IMR-90 (cell line): Measurements from ENCODE around the gene CGA. TPM values are rescaled to one million over a fixed set of nuclear protein-coding genes. Genes with fewer than 3 reads are reported as not detected.

Experiments used
- ATAC-seq: fragments of 200-7000 bp; cut with Tn5 transposase; 2 replicates; pipeline ENCODE4 v1.9.1; 2020; ENCODE audit warnings: low read depth, mild to moderate bottlenecking, moderate library complexity
- BruUV-seq: library from RNA; stranded (reverse); fragments of 400-500 nt; replicated peaks from 2 replicates; lab custom pipeline; 2021; lab: Mats Ljungman, UMichigan
- CTCF ChIA-PET: fragments of 300-600 bp; formaldehyde crosslinking; extraction: SDS; loops from one replicate; lab custom pipeline; 2021; ENCODE audit warnings: antibody characterized with exemption; lab: Yijun Ruan, JAX
- POLR2A ChIA-PET: fragments of 300-600 bp; sonication (Branson Sonifier 250); formaldehyde crosslinking; loops from one replicate; lab custom pipeline; 2022; ENCODE audit warnings: antibody characterized with exemption; ENCODE audit not compliant: unreplicated experiment; lab: Charles Lee
- DNase-seq: peaks from one replicate; pipeline ENCODE4 v3.0.0; 2013
- H2AFZ ChIP-seq: replicated peaks from 2 replicates; pipeline ENCODE3; 2013; ENCODE audit warnings: low read length, mild to moderate bottlenecking; ENCODE audit not compliant: poor library complexity
- H2AK5ac ChIP-seq: 2 replicates; pipeline ENCODE4 v1.6.1; 2013; ENCODE audit warnings: low read depth, low read length, inconsistent platforms
- H2AK9ac ChIP-seq: replicated peaks from 2 replicates; pipeline ENCODE3; 2013; ENCODE audit warnings: mild to moderate bottlenecking, low read depth, low read length, moderate library complexity; ENCODE audit not compliant: poor library complexity
- H2BK120ac ChIP-seq: 2 replicates; pipeline ENCODE4 v1.6.1; 2013; ENCODE audit warnings: low read depth, low read length, inconsistent platforms
- H2BK15ac ChIP-seq: 3 replicates; pipeline ENCODE4 v1.6.1; 2013; ENCODE audit warnings: low read depth, low read length, inconsistent platforms
- H2BK20ac ChIP-seq: 2 replicates; pipeline ENCODE4 v1.6.1; 2013; ENCODE audit warnings: low read depth, mild to moderate bottlenecking, inconsistent platforms, low read length, moderate library complexity
- H2BK5ac ChIP-seq: 2 replicates; pipeline ENCODE4 v1.6.1; 2013; ENCODE audit warnings: mild to moderate bottlenecking, low read depth, low read length, inconsistent platforms; ENCODE audit not compliant: poor library complexity, severe bottlenecking
- H3K14ac ChIP-seq: replicated peaks from 2 replicates; pipeline ENCODE4 v1.6.1; 2013; ENCODE audit warnings: low read depth, low read length, inconsistent platforms
- H3K18ac ChIP-seq: 2 replicates; pipeline ENCODE4 v1.6.1; 2013; ENCODE audit warnings: low read depth, low read length, control low read depth
- H3K23ac ChIP-seq: 2 replicates; pipeline ENCODE4 v1.6.1; 2013; ENCODE audit warnings: low read depth, low read length, inconsistent platforms
- H3K27ac ChIP-seq: 2 replicates; pipeline ENCODE4 v1.5.1; 2013; ENCODE audit warnings: mild to moderate bottlenecking, control low read depth, low read length; ENCODE audit not compliant: insufficient read depth
- H3K27me3 ChIP-seq: 2 replicates; pipeline ENCODE4 v1.6.1; 2013; ENCODE audit warnings: low read length; ENCODE audit not compliant: control insufficient read depth, insufficient read depth
- H3K36me3 ChIP-seq: 2 replicates; pipeline ENCODE4 v1.6.1; 2013; ENCODE audit warnings: low read length, mixed read lengths; ENCODE audit not compliant: control insufficient read depth, insufficient read depth
- H3K4ac ChIP-seq: 2 replicates; pipeline ENCODE4 v1.6.1; 2013; ENCODE audit warnings: low read depth, low read length, inconsistent platforms
- H3K4me1 ChIP-seq: 2 replicates; pipeline ENCODE4 v1.6.1; 2013; ENCODE audit warnings: low read length, mixed read lengths; ENCODE audit not compliant: control insufficient read depth, insufficient read depth
- H3K4me2 ChIP-seq: 2 replicates; pipeline ENCODE4 v1.6.1; 2013; ENCODE audit warnings: low read depth, mild to moderate bottlenecking, control low read depth, low read length, moderate library complexity
- H3K4me3 ChIP-seq: 2 replicates; pipeline ENCODE4 v1.5.1; 2013; ENCODE audit warnings: low read depth, mild to moderate bottlenecking, control low read depth, low read length, moderate library complexity; ENCODE audit not compliant: insufficient read depth
- H3K56ac ChIP-seq: 2 replicates; pipeline ENCODE4 v1.6.1; 2013; ENCODE audit warnings: low read length, inconsistent platforms; ENCODE audit not compliant: insufficient read depth; ENCODE audit errors: extremely low read depth
- H3K79me1 ChIP-seq, 2 experiments: 2 replicates each; pipeline ENCODE4 v1.6.1; 2013; ENCODE audit warnings: low read length in 2 of 2, inconsistent platforms in 1 of 2, low read depth in 1 of 2
- H3K9ac ChIP-seq: 2 replicates; pipeline ENCODE4 v1.6.1; 2013; ENCODE audit warnings: low read depth, low read length, control low read depth
- H3K9me1 ChIP-seq: 2 replicates; pipeline ENCODE4 v1.6.1; 2013; ENCODE audit warnings: low read length, inconsistent platforms; ENCODE audit not compliant: insufficient read depth
- H3K9me3 ChIP-seq: 2 replicates; pipeline ENCODE4 v1.6.1; 2013; ENCODE audit warnings: low read length; ENCODE audit not compliant: control insufficient read depth, insufficient read depth
- H4K20me1 ChIP-seq: 2 replicates; pipeline ENCODE4 v1.6.1; 2013; ENCODE audit warnings: low read length, inconsistent platforms; ENCODE audit not compliant: insufficient read depth
- H4K5ac ChIP-seq: 2 replicates; pipeline ENCODE4 v1.6.1; 2013; ENCODE audit warnings: mild to moderate bottlenecking, low read depth, low read length, control low read depth
- H4K8ac ChIP-seq, 2 experiments: 2 replicates each; pipeline ENCODE4 v1.6.1; 2013; ENCODE audit warnings: low read depth in 2 of 2, low read length in 2 of 2, control low read depth in 1 of 2, inconsistent platforms in 1 of 2
- H4K91ac ChIP-seq: 2 replicates; pipeline ENCODE4 v1.6.1; 2013; ENCODE audit warnings: low read depth, low read length, inconsistent platforms; ENCODE audit not compliant: insufficient read depth
- BHLHE40 ChIP-seq: fragments of 150-350 bp; IDR thresholded peaks from 2 replicates; pipeline ENCODE4 v1.6.1; 2016; ENCODE audit warnings: mild to moderate bottlenecking, low read depth, low read length
- CEBPB ChIP-seq: IDR thresholded peaks from 2 replicates; pipeline ENCODE4 v1.6.1; 2012; ENCODE audit warnings: low read depth, low read length, improper control_type of control experiment
- CHD1 ChIP-seq: IDR thresholded peaks from 2 replicates; pipeline ENCODE4 v1.6.1; 2012; ENCODE audit warnings: low read depth, low read length, improper control_type of control experiment
- CTCF ChIP-seq: conservative IDR thresholded peaks from 2 replicates; pipeline ENCODE4 v1.5.1; 2012; ENCODE audit warnings: mild to moderate bottlenecking, low read depth, low read length, improper control_type of control experiment
- MAFK ChIP-seq: IDR thresholded peaks from 2 replicates; pipeline ENCODE4 v1.6.1; 2012; ENCODE audit warnings: low read depth, low read length, improper control_type of control experiment
- MAZ ChIP-seq: IDR thresholded peaks from 2 replicates; pipeline ENCODE4 v1.6.1; 2012; ENCODE audit warnings: low read depth, mild to moderate bottlenecking, low read length, improper control_type of control experiment, moderate library complexity, borderline replicate concordance
- NFE2L2 ChIP-seq: fragments of 150-350 bp; IDR thresholded peaks from 2 replicates; pipeline ENCODE4 v1.6.1; 2016; ENCODE audit warnings: low read depth, mild to moderate bottlenecking, low read length
- POLR2A ChIP-seq: IDR thresholded peaks from 2 replicates; pipeline ENCODE4 v1.6.1; 2012; ENCODE audit warnings: mild to moderate bottlenecking, low read depth, low read length
- RFX5 ChIP-seq: IDR thresholded peaks from 2 replicates; pipeline ENCODE4 v1.8.0; 2012; ENCODE audit warnings: low read depth, mild to moderate bottlenecking, low read length, moderate library complexity
- WGBS, 2 experiments: methylation state at CpG; one replicate each; pipeline versions ENCODE4 v1.1.5 to v1.1.7; 2013; ENCODE audit warnings: missing lambda C conversion rate in 2 of 2; ENCODE audit not compliant: insufficient read length in 1 of 2; ENCODE audit errors: extremely low coverage in 2 of 2; 5-methylcytosine and 5-hydroxymethylcytosine counted together
- dilution Hi-C: fragments of 300-500 bp; cut with HindIII; formaldehyde crosslinking; loops from one replicate; pipeline ENCODE4 v1.14.3; 2018; ENCODE audit warnings: low sequenced_read_pairs; ENCODE audit not compliant: unreplicated experiment
- in situ Hi-C: fragments of 300-500 bp; cut with MboI; formaldehyde crosslinking; loops from 3 replicates; pipeline ENCODE4 v1.14.3; 2019; ENCODE audit warnings: low sequenced_read_pairs, inconsistent platforms, mixed read lengths
- intact Hi-C: fragments of 100-400 bp; cut with micrococcal nuclease; formaldehyde crosslinking; loops from 2 replicates; pipeline ENCODE4 v1.10.0; 2022
- polyA plus RNA-seq, 3 experiments: library from polyadenylated mRNA; depleted of rRNA; stranded (reverse); fragments of >200 nt; gene quantifications; 2 replicates each; pipeline ENCODE4 v1.2.3, GENCODE V29; 2012; ENCODE audit warnings: low replicate concordance in 1 of 3
- total RNA-seq: library from RNA; depleted of rRNA; stranded (reverse); fragments of >200 nt; gene quantifications from 2 replicates; pipeline ENCODE4 v1.2.3, GENCODE V29; 2012

CGA gene
- total and polyA plus RNA-seq, 2 of the 4 experiments (the other 2 are of a cell fraction) = 0.15 TPM; not detected in 1

DNA sequence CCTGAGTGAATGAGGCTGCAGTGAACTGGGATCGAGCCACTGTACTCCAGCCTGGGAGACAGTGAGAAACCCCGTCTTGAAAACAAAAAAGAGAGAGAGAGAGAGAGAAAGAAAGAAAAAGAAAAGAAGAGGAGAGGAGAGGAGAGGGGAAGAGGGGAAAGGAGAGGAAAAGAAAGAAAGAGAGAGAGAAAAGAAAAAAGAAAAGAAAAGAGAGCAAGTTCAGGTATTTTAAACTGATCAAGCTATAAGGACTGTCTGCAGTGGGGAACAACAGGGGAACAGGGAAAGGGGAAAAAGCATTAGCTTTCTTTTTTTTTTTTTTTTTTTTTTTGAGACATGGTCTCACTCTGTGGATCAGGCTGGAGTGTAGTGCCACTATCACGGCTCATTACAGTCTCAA, 2.5 kb downstream of the CGA start:
- no peak overlapping the region for H2AK9ac ChIP-seq
- CTCF ChIA-PET = interaction anchor here (0.6 kb wide), 1 partner anchor 1753 kb away, joined by 3 read pairs; no protein-coding TSS in a partner anchor
- H3K18ac ChIP-seq = no peak overlapping the region
- H3K23ac ChIP-seq = no peak overlapping the region
- no peak overlapping the region for H2AFZ ChIP-seq
- no peak overlapping the region for H2BK15ac ChIP-seq
- no peaks in the 10 kb centered on the region for H3K36me3 ChIP-seq
- no peak overlapping the region for H3K56ac ChIP-seq
- H4K5ac ChIP-seq = no peak overlapping the region
- no peak overlapping the region for H3K14ac ChIP-seq
- dilution Hi-C loops (no loop called here), intact Hi-C loops (no loop called here), in situ Hi-C loops (no loop called here)
- H3K4me1 ChIP-seq = peaks cover 2% of the 10 kb centered on the region; the same call in 1 of the 2 replicates
- no peak overlapping the region for H3K4me2 ChIP-seq
- peak overlapping the region; percentile 51; the same call in 1 of the 2 replicates for H2BK20ac ChIP-seq
- H4K91ac ChIP-seq = no peak overlapping the region
- H3K9ac ChIP-seq = no peak overlapping the region
- H3K9me3 ChIP-seq = no peaks in the 10 kb centered on the region
- no peaks in the 10 kb centered on the region for H4K20me1 ChIP-seq
- peak overlapping the region; percentile 38; the same call in 1 of the 2 replicates for H2BK120ac ChIP-seq
- H3K27ac ChIP-seq = no peak overlapping the region
- H3K27me3 ChIP-seq = no peaks in the 10 kb centered on the region
- H2BK5ac ChIP-seq = no peak overlapping the region
- no peak overlapping the region for H4K8ac ChIP-seq
- DNase-seq (no peak), ATAC-seq (no peak)
- H2AK5ac ChIP-seq = no peak overlapping the region
- TF ChIP-seq CHD1 (no peak), RFX5 (no peak), NFE2L2 (no peak), CEBPB (no peak), MAFK (no peak), MAZ (no peak), BHLHE40 (no peak), POLR2A (no peak), CTCF (no peak)
- no peak overlapping the region for H3K4ac ChIP-seq
- 50% methylated on average over 2 of the region's 3 CpGs; no CpG with 5 or more reads in 1 of the 2 experiments for WGBS, 2 experiments
- no peaks in the 10 kb centered on the region for H3K79me1 ChIP-seq
- no peaks in the 10 kb centered on the region for H3K9me1 ChIP-seq
- POLR2A ChIA-PET = no interaction called here
- H3K4me3 ChIP-seq = no peak overlapping the region
- BruUV-seq = no TSS peak
